RKO (cell line): ENCODE results near the gene GYPC.
A peak's percentile ranks its signal among the peaks of the same experiment; 100 is the strongest.
"Not testable (repeated sequence)": the region's sequence is repeated elsewhere in the genome, so short reads cannot be mapped to it uniquely, and the experiment has no call there.

Source experiments
- DNase-seq: peaks from one replicate; pipeline ENCODE4 v3.0.0-alpha.2; 2016; ENCODE audit warnings: low spot score

Gene GYPC

GRCh38 chr2:126671488-126671887 lies 15.5 kb downstream of the GYPC start:
- no peak for DNase-seq

GRCh38 chr2:126672980-126673605 lies 17.1 kb downstream of the GYPC start:
- no peak for DNase-seq

DNA sequence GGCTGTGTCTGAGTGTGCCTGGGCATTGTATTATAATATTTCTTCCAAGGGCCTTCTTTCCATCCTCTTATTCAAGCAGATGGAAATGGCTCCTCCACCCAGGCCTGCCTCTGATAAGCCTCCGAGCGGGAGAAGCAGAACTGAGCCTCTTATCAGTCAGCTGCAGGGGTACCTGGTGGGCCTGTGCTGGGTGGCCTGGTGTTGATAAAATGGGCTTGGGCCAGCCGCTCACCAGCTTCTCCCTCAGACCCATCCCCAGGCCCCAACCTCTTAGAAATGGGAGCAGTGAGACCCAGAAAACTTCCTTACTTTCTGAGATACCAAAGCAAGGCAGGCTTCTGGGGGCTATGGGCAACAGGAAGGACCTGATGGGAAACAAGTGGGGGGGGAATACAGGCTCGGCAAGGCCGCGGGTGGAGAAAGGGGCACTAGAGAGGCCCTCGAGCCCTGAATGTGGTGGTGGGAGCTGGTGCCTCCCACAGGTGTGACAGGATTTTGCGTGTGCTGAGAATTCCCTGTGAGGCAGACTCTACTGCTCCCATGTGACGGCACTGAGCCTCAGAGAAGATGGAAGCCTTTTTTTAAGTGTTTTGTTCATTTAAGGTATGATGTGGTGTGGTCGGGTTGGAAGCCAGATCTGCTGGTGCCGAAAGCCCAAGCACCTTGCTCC lies 18.3 kb downstream of the GYPC start:
- DNase-seq = no peak

GRCh38 chr2:126675637-126676036 lies 19.7 kb downstream of the GYPC start:
- DNase-seq = no peak

- DNase-seq = no peak
Measured at GRCh38 chr2:126676221-126677175, 20.5 kb downstream of the GYPC start.

- DNase-seq = no peak
Measured at GRCh38 chr2:126677176-126677538, 21.2 kb downstream of the GYPC start.

GRCh38 chr2:126678269-126679065 lies 22.5 kb downstream of the GYPC start:
- no peak for DNase-seq

DNA sequence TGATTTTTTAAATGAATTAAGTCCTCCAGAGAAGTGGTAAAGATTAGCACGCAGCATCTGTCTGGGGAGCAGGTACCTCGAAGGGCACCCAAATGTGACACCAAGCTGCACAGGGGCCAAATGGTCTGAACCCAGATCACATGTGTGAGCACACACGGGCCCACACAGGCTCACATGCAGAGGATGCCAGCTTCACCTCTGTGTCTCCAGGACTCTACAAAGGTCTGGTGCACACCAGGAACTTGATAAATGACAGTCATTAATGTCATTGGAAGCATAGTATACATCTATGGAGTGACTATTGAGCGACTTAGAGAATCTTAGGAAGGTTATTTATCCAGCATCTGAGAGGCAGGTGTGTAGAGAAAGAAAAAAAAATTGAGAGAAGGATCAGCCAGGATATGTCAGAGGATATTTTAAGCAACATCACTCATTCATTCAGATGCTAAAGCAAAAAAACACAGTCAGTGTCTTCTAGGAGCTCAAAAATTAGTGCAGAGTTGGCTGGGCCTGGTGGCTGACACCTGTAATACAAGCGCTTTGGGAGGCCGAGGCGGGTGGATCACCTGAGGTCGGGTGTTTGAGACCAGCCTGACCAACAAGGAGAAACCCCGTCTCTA lies 23.2 kb downstream of the GYPC start:
- DNase-seq = no peak

- DNase-seq = no peak
Measured at GRCh38 chr2:126681505-126681904, 25.5 kb downstream of the GYPC start.

DNA sequence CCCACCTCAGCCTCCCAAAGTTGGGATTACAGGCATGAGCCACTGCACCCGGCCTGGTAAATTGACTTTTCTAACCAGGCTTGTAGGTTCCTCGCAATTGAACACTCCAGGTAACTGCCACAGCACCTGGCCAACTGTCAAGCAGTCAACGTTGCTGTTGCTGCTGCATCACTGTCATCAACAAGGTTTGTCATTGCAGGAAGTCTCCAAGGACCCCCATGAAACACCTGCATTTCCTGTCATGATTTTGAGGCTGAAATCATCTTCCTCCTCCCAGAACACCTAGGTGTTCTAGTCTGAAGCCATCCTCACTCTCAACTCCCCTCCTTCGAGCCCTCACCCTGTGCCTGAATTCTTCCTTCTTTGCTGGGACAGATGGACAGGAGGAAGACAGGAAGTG lies 29.7 kb downstream of the GYPC start:
- DNase-seq = no peak

DNA sequence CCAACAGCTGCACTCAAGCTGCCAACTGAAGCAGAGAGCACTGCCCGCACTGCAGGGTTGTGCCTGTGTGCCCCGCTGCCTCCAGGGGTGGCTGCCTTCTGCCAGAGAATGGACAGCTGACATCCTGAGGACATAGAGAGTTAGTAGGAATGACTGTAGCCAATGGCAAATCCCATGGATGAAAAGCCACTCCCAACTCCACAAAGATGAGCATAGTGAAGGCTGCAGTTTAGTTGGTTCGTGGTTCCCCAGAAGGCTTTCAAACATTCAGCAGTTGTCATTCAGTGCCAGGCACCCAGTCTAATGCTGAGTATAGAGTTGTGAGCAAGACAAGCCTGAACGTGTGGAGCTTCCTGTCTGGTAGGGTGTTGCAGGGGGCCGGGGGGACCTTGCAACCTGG lies 30.3 kb downstream of the GYPC start:
- no peak for DNase-seq

DNA sequence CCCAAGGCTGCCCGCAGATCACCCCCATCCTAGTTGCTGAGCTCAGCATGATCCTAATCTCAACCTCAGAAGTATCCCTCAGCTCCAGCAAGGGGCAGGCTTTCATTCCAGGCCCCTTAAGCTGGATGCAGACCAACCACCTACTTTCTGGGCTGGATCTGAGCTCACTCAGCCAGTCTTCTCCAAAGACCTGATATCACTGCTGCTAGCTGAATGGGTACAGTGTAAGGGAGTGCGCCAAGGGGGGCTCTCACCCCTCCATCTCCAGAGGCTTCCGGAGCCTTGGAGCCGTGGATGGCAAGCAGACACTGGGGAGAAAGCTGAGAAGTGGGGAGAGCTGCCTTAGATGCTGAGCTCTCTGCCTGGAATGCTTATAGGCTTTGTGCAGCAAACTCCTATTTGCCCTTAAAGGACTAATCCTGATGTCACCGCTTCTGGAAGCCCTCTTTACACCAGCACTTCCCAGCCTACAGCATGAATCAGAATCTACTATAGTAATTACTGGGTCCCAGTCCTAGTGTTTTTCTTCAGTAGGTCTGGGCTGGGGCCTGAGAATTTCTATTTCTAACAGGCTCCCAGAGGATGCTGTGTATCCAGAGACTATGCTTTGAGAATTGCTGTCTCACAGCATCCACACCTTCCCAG lies 31.0 kb downstream of the GYPC start:
- DNase-seq = no peak

- no peak for DNase-seq
Measured at GRCh38 chr2:126687503-126687902, 31.5 kb downstream of the GYPC start.

DNA sequence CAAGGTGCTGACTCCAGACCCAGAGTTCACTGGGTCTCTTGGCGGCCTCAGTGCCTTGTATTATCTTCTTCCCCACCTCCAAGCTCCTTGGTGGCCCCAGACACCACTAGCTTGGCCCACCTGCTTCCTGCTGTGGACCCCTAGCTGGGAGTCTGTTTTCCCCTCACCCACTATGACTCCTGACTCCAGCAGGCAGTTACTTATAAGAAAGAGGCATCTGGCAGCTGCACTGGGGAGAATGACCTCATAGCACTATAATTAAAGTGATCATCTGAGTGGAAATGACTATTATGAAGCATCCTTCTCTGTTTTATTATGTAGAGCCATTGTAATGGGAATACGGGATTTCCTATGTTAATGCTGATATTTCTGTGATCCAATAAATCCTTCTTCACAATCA lies 32.6 kb downstream of the GYPC start:
- not testable (repeated sequence) for DNase-seq

- DNase-seq = not testable (repeated sequence)
Measured at GRCh38 chr2:126692241-126692640, 36.3 kb downstream of the GYPC start.

GRCh38 chr2:126692934-126693592 lies 37.1 kb downstream of the GYPC start:
- DNase-seq = not testable (repeated sequence)

DNA sequence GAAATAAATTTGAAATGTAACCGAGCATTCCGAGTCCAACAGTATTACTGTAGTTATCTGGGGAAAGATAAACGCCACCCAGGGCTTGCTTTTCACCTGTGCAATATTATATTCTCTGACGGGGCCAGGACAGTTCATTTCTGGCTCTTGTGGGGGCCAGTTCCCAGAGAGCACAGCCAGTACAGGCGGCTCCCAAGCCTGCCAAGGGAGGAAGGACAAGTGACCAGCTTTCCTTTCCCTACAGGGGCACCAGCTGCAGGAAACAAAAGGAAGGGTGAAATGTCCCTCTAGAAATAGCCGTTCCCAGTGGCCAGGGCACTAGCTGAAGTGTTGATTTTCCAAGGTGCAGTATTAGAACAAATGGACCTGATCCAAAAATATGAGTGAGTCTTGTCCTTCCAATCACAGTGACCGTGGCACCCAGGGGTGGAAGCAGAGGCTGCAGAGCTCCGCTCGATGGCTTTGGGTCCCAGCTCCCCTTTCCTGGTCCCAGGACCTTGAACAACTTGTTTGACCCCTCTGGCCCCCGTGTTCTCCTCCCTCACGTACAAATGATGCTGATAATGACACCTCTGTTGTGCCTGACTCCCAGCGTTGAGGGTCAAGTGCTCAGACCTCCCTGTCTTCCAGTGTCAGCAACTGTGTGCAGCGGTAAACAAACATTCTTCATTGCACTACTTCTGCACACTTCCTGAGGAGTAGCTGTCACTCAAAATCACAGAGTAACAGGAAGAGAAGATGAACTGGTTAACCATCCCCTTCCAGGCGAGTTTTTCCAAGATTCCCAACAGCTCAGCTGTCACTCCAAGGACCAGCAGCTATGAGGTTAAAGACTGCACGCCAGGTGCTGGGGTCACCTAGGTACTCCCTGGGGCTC lies 40.9 kb downstream of the GYPC start:
- DNase-seq = no peak

DNA sequence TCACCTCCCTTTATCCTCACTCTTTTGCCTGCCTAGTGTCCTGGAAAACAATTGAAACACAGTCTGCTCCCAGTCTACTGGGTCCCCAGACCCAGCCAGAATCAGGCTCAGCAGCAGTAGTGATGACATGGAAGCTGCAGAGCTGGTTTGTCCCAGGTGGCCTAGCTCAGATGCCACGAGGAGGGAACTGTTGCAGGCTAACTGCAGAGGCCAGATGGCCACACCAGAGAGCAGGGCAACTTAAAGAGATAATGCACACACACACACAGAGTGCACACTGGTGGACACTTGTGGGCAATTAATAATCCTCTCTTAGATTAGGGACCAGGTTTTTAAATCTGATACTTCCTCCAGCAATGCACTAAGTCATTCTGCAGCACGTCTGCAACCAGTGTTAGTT lies 42.4 kb downstream of the GYPC start:
- no peak for DNase-seq

DNA sequence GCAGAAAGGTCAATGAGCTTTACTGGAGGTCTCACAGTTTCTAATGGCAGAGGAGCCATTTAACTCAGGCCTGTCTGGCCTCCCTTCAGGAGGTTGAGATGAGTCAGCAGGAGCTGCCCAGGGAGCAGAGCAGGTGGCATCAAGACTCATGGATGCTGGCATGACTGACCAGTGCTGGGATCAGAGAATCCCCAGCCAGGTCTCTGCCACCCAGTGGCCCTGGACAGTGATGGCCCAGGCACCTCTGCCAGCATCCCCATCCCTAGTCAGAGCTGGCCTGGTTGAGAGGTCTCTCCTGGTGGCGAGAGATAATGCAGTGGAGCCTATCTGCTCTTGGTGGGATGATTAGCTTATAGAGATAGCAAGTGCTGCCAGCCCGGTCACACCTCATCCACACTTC lies 43.1 kb downstream of the GYPC start:
- peak; percentile 1 for DNase-seq
